ENCODE measurements around the gene CTPS2.

GRCh38 chrX:16646366-16647138 is 65.9 kb downstream of the CTPS2 start:
- TF ChIP-seq POLR2A (IDR thresholded peaks at IDR 0.05; ENCODE audit: extremely low read depth, insufficient read length): no peak
- no peak for TF ChIP-seq MYC (IDR thresholded peaks at IDR 0.05; ENCODE audit: low read depth, low read length)
- TF ChIP-seq CTCF (IDR thresholded peaks at IDR 0.05; ENCODE audit: low read depth, low read length): no peak
- no peak for TF ChIP-seq MAX (IDR thresholded peaks at IDR 0.05; ENCODE audit: low read depth, low read length)
